ENCODE measurements around the gene UBA6. TPM values are rescaled to one million over a fixed set of nuclear protein-coding genes. Genes with fewer than 3 reads are reported as not detected.
A peak's percentile ranks its signal among the peaks of the same experiment; 100 is the strongest.

UBA6 gene
- total RNA-seq, 1 experiment from 2014 or later = 72.2 TPM

DNA sequence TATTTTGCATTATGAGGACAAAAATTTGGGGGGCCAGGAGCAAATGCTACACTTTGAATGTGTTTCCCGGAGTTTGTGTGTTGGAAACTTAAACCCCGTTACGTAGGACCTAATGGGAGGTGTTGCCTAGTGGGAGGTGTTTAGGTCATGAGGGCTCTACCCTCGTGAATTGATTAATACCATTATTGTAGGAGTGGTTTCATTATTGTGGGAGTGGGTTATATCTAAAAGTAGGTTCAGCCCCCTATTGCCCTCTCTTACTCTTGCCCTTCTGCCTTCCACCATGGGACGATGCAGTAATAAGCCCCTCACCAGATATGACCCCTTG lies 15.5 kb downstream of the UBA6 start:
- Histone ChIP-seq H3K4ac (ENCODE audit: low read depth, low read length) (no peak overlapping the region), H4K8ac (replicated peaks; ENCODE audit: insufficient read length, low read depth, low read length) (no peak overlapping the region), H4K5ac (ENCODE audit: insufficient read length, low read depth, low read length) (no peak overlapping the region), H2BK15ac (ENCODE audit: low read depth, low read length) (no peak overlapping the region), H3K4me2 (ENCODE audit: insufficient read depth, insufficient read length, low read length) (no peak overlapping the region), H3K9me3 (ENCODE audit: control insufficient read depth, low read depth, low read length) (no peaks in the 10 kb centered on the region), H3K23me2 (ENCODE audit: insufficient read length, low read depth, low read length, poor library complexity, severe bottlenecking) (no peaks in the 10 kb centered on the region), H2BK20ac (ENCODE audit: low read depth, low read length, poor library complexity, severe bottlenecking) (no peak overlapping the region), H3T11ph (ENCODE audit: low read length) (no peak overlapping the region), H3K9ac (ENCODE audit: extremely low read depth, insufficient read length, low read length) (no peak overlapping the region), H3K27me3 (ENCODE audit: insufficient read depth, low read length) (no peaks in the 10 kb centered on the region), H3K56ac (ENCODE audit: insufficient read length, low read depth, low read length) (no peak overlapping the region), H2BK5ac (ENCODE audit: insufficient read length, low read length) (no peak overlapping the region), H4K91ac (ENCODE audit: insufficient read length, low read depth, low read length) (no peak overlapping the region), H3K79me2 (ENCODE audit: insufficient read depth, low read length) (no peaks in the 10 kb centered on the region), H3K4me1 (ENCODE audit: insufficient read depth, low read length) (no peaks in the 10 kb centered on the region), H2AFZ (ENCODE audit: low read length) (no peak overlapping the region), H4K20me1 (ENCODE audit: control insufficient read depth, insufficient read depth, insufficient read length) (no peaks in the 10 kb centered on the region), H3K79me1 (ENCODE audit: insufficient read depth, low read depth, low read length, poor library complexity, severe bottlenecking) (peaks cover 7% of the 10 kb centered on the region), H3K14ac (ENCODE audit: insufficient read depth, low read length) (no peak overlapping the region), H2AK5ac (ENCODE audit: insufficient read length, low read length) (no peak overlapping the region), H3K23ac (ENCODE audit: insufficient read length, low read depth, low read length) (no peak overlapping the region), H3K18ac (ENCODE audit: insufficient read length, low read depth, low read length) (no peak overlapping the region), H2BK12ac (ENCODE audit: insufficient read length, low read depth, low read length) (no peak overlapping the region), H3K27ac (ENCODE audit: insufficient read length, low read depth, low read length) (no peak overlapping the region), H2BK120ac (ENCODE audit: low read depth, low read length, poor library complexity, severe bottlenecking) (no peak overlapping the region)
- Mint-ChIP-seq H3K4me1 (0 out of 4 replicates have a peak, but pooled peaks cover 0 to 6% of the 10 kb centered on the region in 2 experiments), H3K4me3 (no peak overlapping the region), H3K27ac (peak overlapping the region in 1 of 3 experiments; percentile 81; a peak in 3 of 7 replicates), H3K27me3 (ENCODE audit: low read depth) (no peaks in the 10 kb centered on the region), H3K36me3 (ENCODE audit: insufficient read depth in 1 of 3, low read depth in 3 of 3) (peaks cover 0 to 19% (median 16%) of the 10 kb centered on the region in 3 experiments; a peak in 5 of 7 replicates), H3K9me3 (no peaks in the 10 kb centered on the region)
- WGBS (ENCODE audit: extremely low coverage, insufficient read length, low lambda C conversion rate) = no CpG with 5 or more reads among the region's 5 CpGs
- TF ChIP-seq, protein P1, sequence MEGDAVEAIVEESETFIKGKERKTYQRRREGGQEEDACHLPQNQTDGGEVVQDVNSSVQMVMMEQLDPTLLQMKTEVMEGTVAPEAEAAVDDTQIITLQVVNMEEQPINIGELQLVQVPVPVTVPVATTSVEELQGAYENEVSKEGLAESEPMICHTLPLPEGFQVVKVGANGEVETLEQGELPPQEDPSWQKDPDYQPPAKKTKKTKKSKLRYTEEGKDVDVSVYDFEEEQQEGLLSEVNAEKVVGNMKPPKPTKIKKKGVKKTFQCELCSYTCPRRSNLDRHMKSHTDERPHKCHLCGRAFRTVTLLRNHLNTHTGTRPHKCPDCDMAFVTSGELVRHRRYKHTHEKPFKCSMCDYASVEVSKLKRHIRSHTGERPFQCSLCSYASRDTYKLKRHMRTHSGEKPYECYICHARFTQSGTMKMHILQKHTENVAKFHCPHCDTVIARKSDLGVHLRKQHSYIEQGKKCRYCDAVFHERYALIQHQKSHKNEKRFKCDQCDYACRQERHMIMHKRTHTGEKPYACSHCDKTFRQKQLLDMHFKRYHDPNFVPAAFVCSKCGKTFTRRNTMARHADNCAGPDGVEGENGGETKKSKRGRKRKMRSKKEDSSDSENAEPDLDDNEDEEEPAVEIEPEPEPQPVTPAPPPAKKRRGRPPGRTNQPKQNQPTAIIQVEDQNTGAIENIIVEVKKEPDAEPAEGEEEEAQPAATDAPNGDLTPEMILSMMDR (conservative IDR thresholded peaks at IDR 0.05) = no peak
- DNase-seq = no peak

All from H9 (cell line).